CD14-positive monocyte (primary cell): ENCODE measurements around the gene S100P. TPM values are rescaled to one million over a fixed set of nuclear protein-coding genes. Genes with fewer than 3 reads are reported as not detected.

Experiments used
- DNase-seq, 3 donors: peaks; one replicate each; pipeline ENCODE4 v3.0.0-alpha.2; 2011 to 2022
- H2AFZ ChIP-seq: 2 replicates; pipeline ENCODE4 v1.6.0; 2012; ENCODE audit warnings: mild to moderate bottlenecking, low read depth, low read length, inconsistent platforms; ENCODE audit not compliant: insufficient read depth, poor library complexity, severe bottlenecking
- H3K27ac ChIP-seq, 2 donors: 1 replicate in 1 of 2; 2 replicates in 1 of 2; pipeline ENCODE4 v1.5.1; 2012 to 2013; ENCODE audit warnings: low read length in 2 of 2, control low read depth in 1 of 2, inconsistent platforms in 1 of 2, low read depth in 1 of 2, mild to moderate bottlenecking in 1 of 2
- H3K27me3 ChIP-seq, 2 donors: one replicate each; pipeline versions ENCODE4 v1.6.0 to v1.6.1; 2011 to 2013; ENCODE audit warnings: low read length in 2 of 2; ENCODE audit not compliant: control insufficient read depth in 2 of 2, insufficient read depth in 2 of 2
- H3K36me3 ChIP-seq, 2 donors: replicated peaks in 1 of 2; 1 replicate in 1 of 2; 2 replicates in 1 of 2; pipeline versions ENCODE4 v1.5.1 to v1.6.1; 2012 to 2013; ENCODE audit warnings: low read length in 2 of 2, control low read depth in 1 of 2, inconsistent platforms in 1 of 2, mild to moderate bottlenecking in 1 of 2; ENCODE audit not compliant: insufficient read depth in 2 of 2, control insufficient read depth in 1 of 2
- H3K4me1 ChIP-seq, 2 donors: 1 replicate in 1 of 2; 2 replicates in 1 of 2; pipeline versions ENCODE4 v1.5.1 to v1.6.1; 2012 to 2013; ENCODE audit warnings: low read length in 2 of 2, control low read depth in 1 of 2, inconsistent platforms in 1 of 2, mild to moderate bottlenecking in 1 of 2, moderate library complexity in 1 of 2; ENCODE audit not compliant: insufficient read depth in 2 of 2, control insufficient read depth in 1 of 2
- H3K4me2 ChIP-seq: replicated peaks from 2 replicates; pipeline ENCODE3; 2012; ENCODE audit warnings: low read length, moderate library complexity, mild to moderate bottlenecking; ENCODE audit not compliant: poor library complexity, severe bottlenecking; ENCODE audit errors: extremely low read depth
- H3K4me3 ChIP-seq, 3 experiments: fragments of 200-600 bp in 1 of 3; sonication (generic) in 1 of 3; replicated peaks in 1 of 3; 1 replicate in 2 of 3; 2 replicates in 1 of 3; pipeline ENCODE4 v1.5.1; 2011 to 2013; ENCODE audit warnings: low read length in 3 of 3, mild to moderate bottlenecking in 3 of 3, control low read depth in 2 of 3, low read depth in 2 of 3, inconsistent platforms in 1 of 3, moderate library complexity in 1 of 3
- H3K79me2 ChIP-seq: 2 replicates; pipeline ENCODE4 v1.6.0; 2012; ENCODE audit warnings: mild to moderate bottlenecking, control low read depth, inconsistent platforms, low read length, moderate library complexity; ENCODE audit not compliant: insufficient read depth
- H3K9ac ChIP-seq: 2 replicates; pipeline ENCODE4 v1.6.0; 2017; ENCODE audit warnings: low read length, mild to moderate bottlenecking; ENCODE audit not compliant: insufficient read depth, poor library complexity, severe bottlenecking
- H3K9me3 ChIP-seq, 2 donors: replicated peaks in 1 of 2; 1 replicate in 1 of 2; 2 replicates in 1 of 2; pipeline versions ENCODE4 v1.5.1 to v1.6.1; 2012 to 2013; ENCODE audit warnings: low read length in 2 of 2, control low read depth in 1 of 2; ENCODE audit not compliant: control insufficient read depth in 1 of 2, insufficient read depth in 1 of 2
- H4K20me1 ChIP-seq: 2 replicates; pipeline ENCODE4 v1.6.0; 2012; ENCODE audit warnings: mild to moderate bottlenecking, low read length, control low read depth, moderate library complexity; ENCODE audit not compliant: insufficient read depth
- H3K27ac Mint-ChIP-seq, 7 donors: one replicate each; pipeline ENCODE4 v1.8.0; 2020; ENCODE audit warnings: mild to moderate bottlenecking in 7 of 7, mixed read lengths in 7 of 7, moderate library complexity in 6 of 7, inconsistent platforms in 2 of 7
- H3K27me3 Mint-ChIP-seq, 3 donors: one replicate each; pipeline ENCODE4 v1.8.0; 2021 to 2022; ENCODE audit warnings: low read depth in 3 of 3, mild to moderate bottlenecking in 3 of 3, mixed read lengths in 3 of 3, moderate library complexity in 3 of 3, inconsistent platforms in 1 of 3
- H3K36me3 Mint-ChIP-seq, 2 donors: one replicate each; pipeline ENCODE4 v1.8.0; 2020; ENCODE audit warnings: mixed read lengths in 2 of 2, inconsistent platforms in 1 of 2, mild to moderate bottlenecking in 1 of 2
- H3K4me1 Mint-ChIP-seq: one replicate; pipeline ENCODE4 v1.8.0; 2020; ENCODE audit warnings: mild to moderate bottlenecking, mixed read lengths
- H3K4me3 Mint-ChIP-seq, 2 donors: one replicate each; pipeline ENCODE4 v1.8.0; 2020; ENCODE audit warnings: mild to moderate bottlenecking in 2 of 2, mixed read lengths in 2 of 2, moderate library complexity in 1 of 2
- H3K9me3 Mint-ChIP-seq, 7 donors: one replicate each; pipeline ENCODE4 v1.8.0; 2020 to 2022; ENCODE audit warnings: mixed read lengths in 7 of 7, mild to moderate bottlenecking in 6 of 7, moderate library complexity in 6 of 7, inconsistent platforms in 2 of 7
- CTCF ChIP-seq: fragments of 200-600 bp; IDR thresholded peaks from one replicate; pipeline ENCODE4 v1.8.0; 2022; ENCODE audit warnings: antibody characterized with exemption, mild to moderate bottlenecking
- WGBS: methylation state at CpG from one replicate; pipeline ENCODE4 v1.1.5; 2013; ENCODE audit warnings: missing lambda C conversion rate; ENCODE audit not compliant: insufficient coverage; 5-methylcytosine and 5-hydroxymethylcytosine counted together
- intact Hi-C, 2 donors: fragments of 100-400 bp; cut with micrococcal nuclease; formaldehyde crosslinking; loops; one replicate each; pipeline versions ENCODE4 v1.15.0 to v1.15.1; 2023
- polyA plus RNA-seq, 3 donors: library from polyadenylated mRNA; depleted of rRNA in 1 of 3; unstranded in 2 of 3; stranded (reverse) in 1 of 3; fragments of 300-500 nt in 2 of 3; fragments of >200 nt in 1 of 3; fragmentation: Illumina TruSeq in 2 of 3; gene quantifications; 1 replicate in 2 of 3; 2 replicates in 1 of 3; pipeline ENCODE4 v1.2.3, GENCODE V29; 2012 to 2021

The S100P gene
- polyA plus RNA-seq, 3 donors: 13.6 to 71.2 (median 29.3) TPM

GRCh38 chr4:6688879-6689505 lies 4.7 kb upstream of the S100P start:
- peak overlapping the region; percentile 75 for H2AFZ ChIP-seq

GRCh38 chr4:6689506-6689960 lies 4.1 kb upstream of the S100P start:
- 91% methylated on average over 11 of the region's 15 CpGs for WGBS
- H3K27ac ChIP-seq: no peak overlapping the region
- H3K4me1 ChIP-seq: peaks cover 24 to 41% of the 10 kb centered on the region in 2 donors
- TF ChIP-seq CTCF: no peak
- H3K4me3 ChIP-seq: no peak overlapping the region
- peaks cover 5% of the 10 kb centered on the region for H3K79me2 ChIP-seq
- H3K27me3 Mint-ChIP-seq: peaks cover 0 to 9% (median 0%) of the 10 kb centered on the region in 3 donors
- no peaks in the 10 kb centered on the region for H4K20me1 ChIP-seq
- H3K4me1 Mint-ChIP-seq: peaks cover 46% of the 10 kb centered on the region
- H3K9me3 Mint-ChIP-seq: peaks cover 1 to 10% (median 4%) of the 10 kb centered on the region in 7 donors
- H2AFZ ChIP-seq: peak overlapping the region; percentile 75
- H3K36me3 Mint-ChIP-seq: no peaks in the 10 kb centered on the region
- no peak overlapping the region for H3K9ac ChIP-seq
- H3K9me3 ChIP-seq: no peaks in the 10 kb centered on the region
- H3K27me3 ChIP-seq: no peaks in the 10 kb centered on the region
- H3K27ac Mint-ChIP-seq: peak overlapping the region in 1 of 7 donors; percentile 53
- DNase-seq: no peak
- H3K4me3 Mint-ChIP-seq: no peak overlapping the region
- H3K36me3 ChIP-seq: no peaks in the 10 kb centered on the region
- peak overlapping the region; percentile 22 for H3K4me2 ChIP-seq
- intact Hi-C loops: no loop called here

More at GRCh38 chr4:6688879-6689505, 4.7 kb upstream of the S100P start:
- no peaks in the 10 kb centered on the region for H4K20me1 ChIP-seq
- Mint-ChIP-seq H3K27me3 (peaks cover 0 to 9% (median 3%) of the 10 kb centered on the region in 3 donors), H3K36me3 (no peaks in the 10 kb centered on the region), H3K4me1 (peaks cover 41% of the 10 kb centered on the region), H3K4me3 (peak overlapping the region in 1 of 2 donors; percentile 31), H3K27ac (peak overlapping the region in 2 of 7 donors; percentile 25 to 53), H3K9me3 (peaks cover 1 to 10% (median 4%) of the 10 kb centered on the region in 7 donors)
- H3K4me1 ChIP-seq: peaks cover 18 to 36% of the 10 kb centered on the region in 2 donors
- H3K4me3 ChIP-seq: peak overlapping the region in 1 of 3 experiments; percentile 17
- TF ChIP-seq CTCF: no peak
- H3K27ac ChIP-seq: no peak overlapping the region
- no peak overlapping the region for H3K9ac ChIP-seq
- intact Hi-C loops: no loop called here
- no peaks in the 10 kb centered on the region for H3K9me3 ChIP-seq
- no peaks in the 10 kb centered on the region for H3K36me3 ChIP-seq
- DNase-seq: peak in 2 of 3 donors; percentile 10 to 43
- no peaks in the 10 kb centered on the region for H3K79me2 ChIP-seq
- H3K27me3 ChIP-seq: no peaks in the 10 kb centered on the region
- H3K4me2 ChIP-seq: peak overlapping the region; percentile 22
- 11% methylated on average over 15 of the region's 23 CpGs for WGBS
